HG02571 (cell line): ENCODE measurements around the gene ASPN.

Experiments used
- ATAC-seq: cut with Tn5 transposase; IDR thresholded peaks from one replicate; pipeline ENCODE4 v1.9.1; 2021; ENCODE audit warnings: mild to moderate bottlenecking, moderate library complexity; ENCODE audit not compliant: unreplicated experiment

ASPN gene

GRCh38 chr9:92482329-92482728, at the start of gene ASPN:
Gene ASPN (minus strand): TSS chr9:92482506.
- no peak for ATAC-seq

GRCh38 chr9:92530893-92531292, 48.6 kb upstream of the ASPN start:
- ATAC-seq: no peak

DNA sequence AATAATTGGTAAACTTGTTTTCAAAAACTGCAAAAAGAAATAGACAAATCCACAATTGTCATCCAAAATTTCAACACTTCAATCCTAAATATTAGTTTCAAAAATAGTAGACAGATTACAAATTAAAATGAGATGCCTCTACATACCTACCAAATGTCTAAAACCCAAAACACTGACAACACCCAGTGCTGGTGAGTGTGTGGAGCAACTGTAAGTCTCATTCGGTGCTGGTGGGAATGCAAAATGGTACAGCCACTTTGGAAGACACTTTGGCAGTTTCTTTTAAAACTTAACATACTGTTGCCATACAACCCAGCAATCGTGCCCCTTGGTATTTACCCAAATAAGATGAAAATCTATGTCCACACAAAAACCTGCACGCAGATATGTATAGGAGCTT, 46.8 kb upstream of the ASPN start:
- ATAC-seq: no peak

GRCh38 chr9:92528522-92528849, 46.2 kb upstream of the ASPN start:
- ATAC-seq: no peak

- ATAC-seq: no peak
Observed at GRCh38 chr9:92527832-92528521, 45.7 kb upstream of the ASPN start.

DNA sequence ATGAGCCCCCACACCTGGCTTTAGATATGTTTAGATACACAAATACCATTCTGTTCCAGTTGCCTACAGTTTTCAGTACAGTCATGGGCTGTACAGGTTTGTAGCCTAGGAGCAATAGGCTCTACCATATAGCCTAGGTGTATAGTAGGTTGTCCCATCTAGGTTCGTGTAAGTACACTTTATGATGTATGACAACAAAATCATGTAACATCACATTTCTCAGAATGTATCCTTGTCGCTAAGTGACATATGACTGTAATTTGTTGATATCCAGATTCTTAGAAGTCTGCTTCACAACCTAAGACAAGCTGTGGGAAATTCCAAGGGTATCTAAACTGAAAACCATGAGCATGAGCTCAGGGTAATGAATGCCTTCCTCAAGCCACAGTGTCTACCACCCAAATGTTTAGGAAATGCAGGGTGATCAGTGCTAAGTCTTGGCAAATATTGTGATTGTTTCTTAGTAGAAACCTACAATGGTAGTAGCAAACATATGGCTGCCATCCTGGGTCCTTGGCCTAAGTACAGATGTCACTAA, 45.1 kb upstream of the ASPN start:
- ATAC-seq: no peak

GRCh38 chr9:92525306-92525705, 43.0 kb upstream of the ASPN start:
- ATAC-seq: no peak

- ATAC-seq: no peak
Observed at GRCh38 chr9:92524881-92525280, 42.6 kb upstream of the ASPN start.

DNA sequence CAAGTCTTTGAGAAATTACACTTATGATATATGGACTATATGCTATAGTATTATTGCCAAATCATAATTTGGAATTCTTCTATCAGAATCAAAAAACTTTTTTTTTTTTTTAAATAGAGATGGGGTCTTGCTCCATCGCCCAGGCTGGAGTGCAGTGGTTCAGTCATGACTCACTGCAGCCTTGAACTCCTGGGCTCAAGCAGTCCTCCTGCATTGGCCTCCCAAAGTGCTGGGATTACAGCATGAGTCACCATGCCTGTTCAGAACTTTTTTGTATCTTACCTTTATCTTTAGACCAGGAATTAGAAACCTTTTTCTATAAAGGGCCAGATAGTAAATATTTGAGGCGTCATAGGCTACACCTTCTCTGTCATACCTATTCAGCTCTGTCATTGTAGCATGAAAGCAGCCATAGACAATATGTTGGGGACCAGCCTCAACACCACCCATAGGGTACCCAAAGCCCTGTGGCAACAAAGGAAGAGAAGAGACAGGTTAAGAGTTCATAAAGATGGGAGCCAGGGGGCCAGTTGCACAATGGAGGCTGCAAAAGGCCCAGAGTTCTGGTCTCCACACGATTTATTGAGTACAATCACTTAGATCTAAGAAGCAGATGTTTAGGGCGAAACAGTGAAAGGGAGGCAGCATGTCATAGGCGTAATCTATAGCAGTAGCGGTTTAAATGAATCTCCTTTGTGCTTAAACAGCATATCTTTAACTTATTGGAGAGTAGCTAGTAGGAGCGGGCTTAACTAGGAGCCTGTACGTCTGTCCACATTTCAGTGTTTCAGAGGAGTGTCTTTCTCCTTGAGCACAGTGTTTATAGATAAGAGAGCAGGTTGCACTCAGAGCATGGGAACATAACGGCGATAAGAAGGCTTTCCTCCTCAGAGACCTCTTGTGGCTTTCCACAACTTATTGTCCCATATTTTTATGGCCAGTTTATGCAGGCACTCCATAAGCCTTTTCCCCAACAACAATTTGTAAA, 41.0 kb upstream of the ASPN start:
- no peak for ATAC-seq

DNA sequence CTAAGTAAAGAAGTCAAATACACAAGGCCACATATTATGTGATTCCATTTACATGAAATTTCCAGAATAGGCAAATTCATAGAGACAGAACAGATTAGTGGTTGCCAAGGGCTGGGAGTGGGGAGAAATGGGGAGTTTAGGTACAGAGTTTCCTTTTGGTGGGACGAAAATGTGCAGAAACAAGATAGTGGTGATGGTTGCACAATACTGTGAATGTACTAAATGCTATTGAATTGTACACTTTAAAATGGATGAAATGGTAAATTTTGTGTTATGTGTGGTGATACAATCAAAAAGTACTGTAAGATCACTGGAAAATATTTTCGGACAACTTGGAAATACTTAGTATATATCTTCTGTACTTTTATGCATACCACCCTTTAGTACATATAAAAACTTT, 38.5 kb upstream of the ASPN start:
- ATAC-seq: no peak

- no peak for ATAC-seq
Observed at GRCh38 chr9:92518199-92518598, 35.9 kb upstream of the ASPN start.

- ATAC-seq: no peak
Observed at GRCh38 chr9:92517046-92517445, 34.7 kb upstream of the ASPN start.

DNA sequence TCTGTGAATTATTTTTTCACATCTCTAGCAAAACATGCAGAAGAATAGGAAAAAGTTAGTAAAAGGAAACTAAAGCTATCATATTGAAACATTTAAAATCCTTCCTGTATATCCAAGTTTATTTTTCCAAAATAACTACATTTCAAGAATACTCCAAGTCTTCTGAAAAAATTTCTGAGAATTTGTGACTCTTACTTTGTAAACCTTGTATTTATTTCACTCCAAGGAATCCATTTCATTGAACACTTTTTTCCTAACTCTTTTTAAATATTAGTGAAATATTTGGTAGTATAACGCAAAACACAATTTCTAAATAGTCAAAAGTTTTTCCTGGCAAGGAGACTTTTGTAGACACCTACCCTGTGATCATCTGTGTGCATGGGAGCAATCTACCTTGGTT, 34.2 kb upstream of the ASPN start:
- ATAC-seq: no peak

- ATAC-seq: no peak
Observed at GRCh38 chr9:92514635-92515034, 32.3 kb upstream of the ASPN start.

GRCh38 chr9:92513349-92513748, 31.0 kb upstream of the ASPN start:
- ATAC-seq: no peak

- no peak for ATAC-seq
Observed at GRCh38 chr9:92512622-92513021, 30.3 kb upstream of the ASPN start.

GRCh38 chr9:92510747-92511146, 28.4 kb upstream of the ASPN start:
- no peak for ATAC-seq

GRCh38 chr9:92509050-92509449, 26.7 kb upstream of the ASPN start:
- no peak for ATAC-seq

GRCh38 chr9:92508018-92508820, 25.9 kb upstream of the ASPN start:
- ATAC-seq: no peak

GRCh38 chr9:92507496-92507895, 25.2 kb upstream of the ASPN start:
- ATAC-seq: no peak

- no peak for ATAC-seq
Observed at GRCh38 chr9:92507005-92507404, 24.7 kb upstream of the ASPN start.
